ENCODE results near the gene NAPEPLD.
"Not testable (repeated sequence)": the region's sequence is repeated elsewhere in the genome, so short reads cannot be mapped to it uniquely, and the experiment has no call there.

NAPEPLD gene

DNA sequence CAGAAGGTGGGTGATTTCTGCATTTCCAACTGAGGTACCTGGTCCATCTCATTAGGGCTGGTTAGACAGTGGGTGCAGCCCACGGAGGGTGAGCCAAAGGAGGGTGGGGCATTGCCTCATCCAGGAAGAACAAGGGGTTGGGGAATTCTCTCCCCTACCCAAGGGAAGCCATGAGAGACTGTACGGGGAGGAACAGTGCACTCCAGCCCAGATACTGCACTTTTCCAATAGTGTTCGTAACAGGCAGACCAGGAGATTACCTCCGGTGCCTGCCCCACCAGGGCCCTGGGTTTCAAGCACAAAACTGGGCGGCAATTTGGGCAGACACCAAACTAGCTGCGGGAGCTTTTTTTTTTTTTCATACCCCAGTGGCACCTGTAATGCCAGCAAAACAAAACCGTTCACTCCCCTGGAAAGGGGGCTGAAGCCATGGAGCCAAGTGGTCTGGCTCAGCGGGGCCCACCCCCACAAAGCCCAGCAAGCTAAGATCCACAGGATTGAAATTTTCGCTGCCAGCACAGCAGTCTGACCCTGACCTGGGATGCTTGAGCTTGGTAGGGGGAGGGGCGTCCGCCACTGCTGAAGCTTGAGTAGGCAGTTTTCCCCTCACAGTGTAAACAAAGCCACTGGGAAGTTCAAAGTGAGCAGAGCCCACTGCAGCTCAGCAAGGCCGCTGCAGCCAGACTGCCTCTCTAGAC is 42.7 kb downstream of the NAPEPLD start:
- no peak for DNase-seq

DNA sequence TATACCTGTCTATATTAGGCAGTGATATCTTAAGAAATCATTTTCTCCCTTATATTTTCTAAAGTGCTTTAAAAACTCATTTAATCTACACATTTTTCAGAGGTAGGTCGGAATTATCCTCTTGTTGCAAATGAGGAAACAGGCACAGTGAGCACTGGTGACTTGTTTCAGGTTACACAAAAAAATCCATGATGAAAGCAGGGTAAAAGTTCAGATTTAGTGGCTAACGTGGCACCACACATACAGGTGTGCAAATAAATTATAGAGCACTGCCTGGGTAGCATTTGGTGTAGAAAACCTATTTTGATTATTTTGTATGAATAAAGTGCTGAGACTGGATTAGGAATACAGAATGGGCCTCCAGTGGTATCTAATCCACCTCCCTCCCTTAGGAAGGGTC is 47.4 kb downstream of the NAPEPLD start:
- DNase-seq, result no peak

DNA sequence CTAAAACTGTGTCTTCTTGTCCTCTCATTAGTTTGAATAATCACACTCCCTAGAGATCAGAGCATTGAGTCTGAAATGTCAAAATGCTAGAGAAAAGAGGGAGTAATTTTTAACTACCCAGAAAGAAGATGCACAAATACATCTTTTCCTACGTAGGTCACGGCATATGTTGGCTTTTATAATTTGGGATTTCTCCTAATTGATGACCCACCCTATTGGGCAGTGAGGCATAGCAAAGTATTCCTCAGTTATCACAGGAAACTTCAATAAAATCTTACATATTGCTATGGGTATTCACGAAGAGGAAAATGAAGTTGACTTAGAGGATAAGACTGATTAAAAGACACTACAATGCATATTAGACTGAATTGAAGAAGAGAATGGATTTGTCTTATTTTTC is 48.6 kb downstream of the NAPEPLD start:
- DNase-seq, result no peak

DNA sequence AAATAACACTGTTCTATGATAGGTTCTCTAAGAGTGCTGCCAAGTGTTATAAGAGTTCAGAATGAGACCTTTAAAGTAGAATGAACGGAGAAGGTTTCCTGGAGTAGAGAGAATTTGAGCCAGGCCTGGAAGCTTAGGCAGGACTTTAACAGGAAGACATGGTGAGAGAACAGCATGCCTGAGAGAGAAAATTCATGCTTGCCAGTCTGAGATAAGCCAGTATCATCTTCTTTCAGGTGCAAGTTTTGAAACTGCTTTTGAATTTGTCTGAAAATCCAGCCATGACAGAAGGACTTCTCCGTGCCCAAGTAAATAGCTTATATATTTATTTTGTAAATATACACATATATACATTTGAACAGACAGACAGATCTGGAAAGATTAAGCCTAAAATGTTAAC is 51.9 kb downstream of the NAPEPLD start:
- DNase-seq, result no peak

DNA sequence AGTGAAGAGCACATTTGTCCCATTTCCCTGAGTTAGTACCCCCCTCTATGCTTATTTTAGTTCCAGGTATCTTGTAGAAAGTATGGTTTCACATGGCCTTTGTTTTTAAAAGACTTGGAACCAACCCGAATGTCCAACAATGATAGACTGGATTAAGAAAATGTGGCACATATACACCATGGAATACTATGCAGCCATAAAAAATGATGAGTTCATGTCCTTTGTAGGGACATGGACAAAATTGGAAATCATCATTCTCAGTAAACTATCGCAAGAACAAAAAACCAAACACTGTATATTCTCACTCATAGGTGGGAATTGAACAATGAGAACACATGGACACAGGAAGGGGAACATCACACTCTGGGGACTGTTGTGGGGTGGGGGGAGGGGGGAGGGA is 53.3 kb downstream of the NAPEPLD start:
- not testable (repeated sequence) for DNase-seq

DNA sequence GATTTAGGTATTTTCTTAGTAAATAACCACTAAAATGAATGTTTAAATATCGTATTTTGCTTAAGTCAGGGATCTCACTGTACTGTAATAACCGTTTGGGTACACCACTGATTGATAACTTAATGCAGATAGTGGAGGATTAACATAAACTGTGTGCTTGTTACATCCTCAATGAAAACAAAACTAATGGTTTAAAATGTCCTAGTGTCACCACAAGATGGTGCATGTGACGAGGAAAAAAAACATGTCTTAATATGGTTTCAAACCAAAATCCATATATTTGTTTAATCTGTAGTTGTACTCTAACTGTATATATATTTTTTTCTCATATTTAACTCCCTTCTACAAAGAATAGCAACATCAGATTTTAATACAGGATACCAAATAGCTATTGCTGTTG is 54.8 kb downstream of the NAPEPLD start:
- no peak for DNase-seq

DNA sequence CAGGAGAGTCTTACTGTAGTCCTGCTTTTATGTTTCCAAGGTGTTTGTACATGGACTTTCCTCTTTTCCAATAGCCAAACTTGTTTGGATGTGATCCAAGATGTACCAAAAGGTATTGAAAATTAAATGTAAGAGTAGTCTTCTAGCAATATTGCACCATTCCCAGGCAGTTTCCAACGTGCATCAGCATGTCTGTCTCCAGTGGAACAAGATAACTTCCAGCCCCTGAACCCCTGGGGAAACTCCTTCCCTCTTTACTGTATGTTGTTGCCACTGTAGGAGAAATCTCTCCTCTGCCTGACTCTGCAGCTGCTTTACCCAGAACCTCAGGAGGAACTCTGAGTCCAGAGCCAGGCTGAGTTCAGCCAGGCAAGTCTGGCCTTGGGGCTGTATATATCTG is 55.5 kb downstream of the NAPEPLD start:
- no peak for DNase-seq

DNA sequence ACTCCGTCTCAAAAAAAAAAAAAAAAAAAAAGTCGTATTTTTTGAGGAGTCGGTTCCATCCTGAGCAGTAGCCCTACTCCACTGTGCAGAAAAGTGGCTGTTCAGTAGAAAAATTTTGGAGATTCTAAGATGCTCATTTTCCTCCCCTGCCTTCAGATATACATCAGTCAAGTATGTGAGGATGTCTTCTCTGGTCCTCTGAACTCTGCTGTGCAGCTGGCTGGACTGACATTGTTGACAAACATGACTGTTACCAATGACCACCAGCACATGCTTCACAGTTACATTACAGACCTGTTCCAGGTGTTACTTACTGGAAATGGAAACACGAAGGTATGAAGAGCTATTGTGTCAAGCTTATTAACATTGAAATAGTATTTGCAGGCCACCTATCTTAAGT is 56.6 kb downstream of the NAPEPLD start:
- DNase-seq, result not testable (repeated sequence)

DNA sequence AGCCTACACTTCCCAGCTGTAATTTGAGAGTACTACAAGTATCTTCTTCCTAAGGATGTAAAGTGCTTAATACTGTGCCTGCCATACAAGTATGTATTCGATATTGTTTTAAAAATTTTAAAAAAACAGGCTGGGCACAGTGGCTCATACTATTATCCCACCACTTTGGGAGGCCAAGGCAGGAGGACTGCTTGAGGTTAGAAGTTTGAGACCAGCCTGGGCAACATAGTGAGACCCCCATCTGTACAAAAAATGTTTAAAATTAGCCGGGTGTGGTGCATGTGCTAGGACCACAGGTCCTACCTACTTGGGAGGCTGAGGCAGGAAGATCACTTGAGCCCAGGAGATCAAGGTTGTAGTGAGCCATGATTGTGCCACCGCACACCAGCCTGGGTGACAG is 65.7 kb downstream of the NAPEPLD start:
- no peak for DNase-seq

DNA sequence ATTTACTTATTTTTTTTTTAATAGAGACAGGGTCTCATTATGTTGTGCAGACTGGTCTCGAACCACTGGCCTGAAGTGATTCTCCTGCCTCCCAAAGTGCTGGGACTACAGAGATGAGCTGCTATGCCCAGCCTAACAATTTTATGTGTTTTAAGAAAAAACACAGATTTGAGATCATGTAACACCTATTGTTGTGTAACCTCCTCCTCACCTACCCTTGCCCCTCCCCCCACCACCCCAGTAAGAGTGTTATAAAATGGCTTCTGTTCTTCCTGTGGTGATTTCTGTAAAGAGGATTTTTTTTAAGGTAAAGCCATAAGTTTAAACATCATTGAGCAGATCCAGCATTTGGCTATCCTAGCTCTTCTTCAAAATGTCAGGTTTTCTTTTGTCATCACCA is 66.4 kb downstream of the NAPEPLD start:
- DNase-seq, result no peak

DNA sequence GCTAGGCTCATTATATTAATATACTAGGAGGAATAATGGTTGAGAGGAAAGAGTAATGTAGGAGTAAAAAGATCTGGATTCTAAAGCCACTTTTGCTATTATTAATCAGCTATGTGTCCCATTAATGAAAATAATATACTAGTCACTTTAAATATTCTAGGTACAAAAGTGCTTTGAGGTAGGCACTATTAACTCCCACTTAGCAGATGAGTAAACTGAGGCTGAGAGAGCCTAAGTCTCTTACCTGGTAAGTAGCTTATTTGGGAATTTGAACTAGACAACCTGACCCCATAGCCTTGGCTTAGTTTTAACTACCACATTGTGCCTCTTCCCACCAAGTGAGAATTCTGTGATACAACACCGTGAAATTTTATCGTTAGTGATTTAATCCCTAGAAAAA is 68.0 kb downstream of the NAPEPLD start:
- DNase-seq, result no peak

DNA sequence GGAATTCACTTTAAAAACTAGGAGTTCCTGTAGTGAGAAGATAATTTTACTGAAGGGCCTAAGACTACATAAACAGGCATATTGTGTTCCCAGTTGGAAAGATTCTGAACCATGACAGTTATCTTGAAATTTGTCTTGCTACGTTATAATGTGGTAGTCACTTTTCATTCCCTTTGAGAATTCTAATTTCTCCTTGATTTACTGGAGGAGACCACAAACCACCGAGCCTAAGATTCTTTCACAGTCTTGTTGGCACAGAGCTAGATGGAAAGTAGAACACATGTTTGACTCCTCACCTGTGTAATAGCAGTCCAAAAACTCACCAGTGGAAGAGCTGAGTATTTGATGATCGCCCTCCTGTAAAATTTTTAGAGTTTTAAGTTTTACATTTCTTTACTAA is 69.1 kb downstream of the NAPEPLD start:
- DNase-seq, result no peak

DNA sequence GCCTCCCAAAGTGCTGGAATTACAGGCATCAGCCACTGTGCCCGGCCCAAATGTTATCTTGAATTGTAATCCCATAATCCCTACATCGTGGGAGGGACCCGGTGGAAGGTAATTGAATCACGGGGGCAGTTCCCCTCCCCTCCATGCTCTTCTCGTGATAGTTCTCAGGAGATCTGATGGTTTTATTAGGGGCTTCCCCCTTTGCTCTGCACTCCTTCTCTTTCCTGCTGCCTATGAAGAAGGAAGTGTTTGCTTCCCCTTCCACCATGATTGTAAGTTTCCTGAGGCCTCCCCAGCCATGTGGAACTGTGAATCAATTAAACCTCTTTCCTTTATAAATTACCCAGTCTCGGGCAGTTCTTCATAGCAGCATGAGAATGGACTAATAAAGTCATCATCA is 70.7 kb downstream of the NAPEPLD start:
- DNase-seq, result not testable (repeated sequence)

DNA sequence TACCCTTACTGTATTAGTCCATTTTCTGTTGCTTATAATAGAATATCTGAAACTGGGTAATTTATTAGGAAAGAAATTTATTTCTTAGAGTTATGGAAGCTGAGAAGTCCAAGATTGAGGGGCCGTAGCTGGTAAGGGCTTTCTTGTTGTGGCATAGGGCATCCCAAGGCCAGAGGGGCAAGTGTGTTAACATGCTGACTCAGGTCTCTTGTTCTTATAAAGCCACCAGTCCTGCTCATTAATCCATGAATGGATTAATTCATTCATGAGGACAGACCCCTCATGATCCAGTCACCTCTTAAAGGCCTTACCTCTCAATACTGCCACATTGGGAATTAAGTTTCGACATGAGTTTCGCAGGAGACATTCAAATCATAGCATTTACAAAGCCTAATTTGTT is 71.6 kb downstream of the NAPEPLD start:
- DNase-seq, result no peak

DNA sequence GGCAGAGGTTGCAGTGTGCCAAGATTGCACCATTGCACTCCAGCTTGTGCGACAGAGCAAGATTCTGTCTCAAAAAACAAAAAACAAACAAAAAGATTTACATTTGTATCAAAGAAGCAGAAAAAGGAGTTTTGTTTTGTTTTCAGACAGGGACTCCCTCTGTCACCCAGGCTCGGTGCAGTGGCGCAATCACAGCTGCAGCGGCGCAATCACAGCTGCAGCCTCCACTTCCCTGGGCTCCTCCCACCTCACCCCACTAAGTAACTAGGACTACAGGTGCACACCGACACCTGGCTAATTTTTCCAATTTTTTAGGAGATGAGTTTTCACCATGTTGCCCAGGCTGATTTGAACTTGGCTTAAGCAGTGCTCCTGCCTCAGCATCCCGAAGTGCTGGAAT is 72.1 kb downstream of the NAPEPLD start:
- no peak for DNase-seq

DNA sequence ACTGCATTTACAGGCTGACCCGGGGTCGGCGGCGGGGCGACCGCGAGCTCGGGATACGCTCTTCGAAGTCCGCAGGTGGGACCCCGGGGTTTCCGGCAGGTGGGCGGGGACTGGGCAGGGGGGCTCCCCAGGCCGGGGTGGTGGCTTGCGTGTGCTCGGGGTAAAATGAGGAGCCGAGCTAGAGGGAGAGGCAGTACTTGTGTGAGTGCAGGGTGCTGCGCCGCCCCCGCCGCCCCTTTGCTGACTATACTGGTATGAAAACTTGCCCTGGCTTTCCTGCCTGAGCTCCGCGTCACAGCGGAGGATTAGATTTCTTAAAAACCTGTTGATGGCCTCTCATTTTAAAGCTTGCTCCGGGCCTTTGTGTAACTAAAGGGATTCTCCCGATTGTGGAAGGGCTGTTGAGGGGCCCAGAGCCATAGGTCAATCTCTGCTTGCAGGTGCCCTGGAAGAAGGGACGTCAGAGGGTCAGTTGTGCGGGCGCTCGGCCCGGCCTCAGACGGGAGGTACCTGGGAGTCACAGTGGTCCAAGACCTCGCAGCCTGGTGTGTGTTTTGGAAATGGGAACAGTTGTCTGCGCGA is 73.5 kb downstream of the NAPEPLD start:
- peak; percentile 41 for DNase-seq

DNA sequence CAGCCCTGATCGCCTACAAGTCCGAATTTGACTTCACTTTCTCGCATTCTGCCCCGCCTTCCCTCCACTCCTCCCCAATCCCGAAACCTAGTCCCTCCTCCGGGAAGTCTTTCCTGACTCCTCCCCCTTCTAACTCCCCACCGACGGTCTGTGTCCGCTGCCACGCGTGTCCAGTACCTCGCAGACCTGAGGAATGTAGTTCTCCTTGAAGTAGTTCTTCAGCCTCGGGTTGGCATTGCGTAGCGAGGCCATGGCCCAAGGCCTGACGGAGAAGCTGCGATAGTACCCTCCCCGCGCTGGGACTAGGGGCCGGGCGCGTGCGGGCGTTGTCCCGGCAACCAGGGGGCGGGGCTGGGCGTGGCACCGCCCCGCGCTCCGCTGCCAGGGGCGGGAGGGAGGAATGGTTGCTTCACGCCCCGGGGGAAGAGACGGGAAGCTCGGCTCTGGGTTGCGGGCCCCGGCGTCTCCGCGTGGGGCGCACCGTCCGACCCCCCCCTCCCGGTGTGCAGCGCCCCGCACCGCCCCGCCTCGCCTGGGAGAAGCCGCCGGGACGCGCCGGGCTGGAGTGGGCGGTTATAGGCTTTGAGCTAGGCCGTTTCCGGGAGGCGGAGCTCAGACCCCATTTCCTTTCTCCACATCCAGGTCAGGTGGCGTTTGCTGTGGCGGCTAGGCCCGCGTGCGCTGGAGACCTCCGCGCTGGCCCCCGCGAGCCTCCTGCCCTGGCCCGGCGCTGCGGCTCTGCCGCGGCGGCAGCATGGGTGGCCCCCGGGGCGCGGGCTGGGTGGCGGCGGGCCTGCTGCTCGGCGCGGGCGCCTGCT is 74.2 kb downstream of the NAPEPLD start, which contains the start of the genes ARMC10 and FBXL13:
ARMC10 (plus strand) TSS at position 622 of the 818 bp plus-strand sequence; CDS start at position 755, 133 bp downstream.
FBXL13 (minus strand) TSS at position 278 of the 818 bp plus-strand sequence.
- DNase-seq, result peak; percentile 88

DNA sequence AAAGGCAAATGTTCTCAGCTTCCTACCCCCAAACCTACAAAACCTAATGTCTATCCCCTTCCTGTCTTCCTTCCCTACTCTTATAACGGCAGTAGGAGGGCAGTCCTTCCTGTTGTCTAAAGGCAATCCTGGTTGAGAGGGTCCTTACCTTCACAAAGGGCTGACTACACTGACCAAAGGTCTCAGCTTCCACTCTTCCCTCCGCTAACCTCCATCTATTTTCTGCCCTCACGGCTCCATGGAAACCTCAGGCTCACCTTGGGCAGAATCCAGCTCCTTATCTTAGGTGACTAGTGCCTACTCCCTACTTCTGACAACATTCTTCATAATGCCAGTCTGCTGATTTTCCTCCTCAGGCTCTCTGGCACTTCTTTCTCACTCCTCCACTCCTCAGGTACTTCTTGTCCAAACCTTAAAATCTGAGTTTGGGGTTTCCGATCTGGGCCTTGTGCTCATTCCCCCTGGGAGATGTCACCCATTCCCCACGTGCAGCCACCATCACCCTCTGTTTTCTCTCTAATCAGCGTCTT is 74.8 kb downstream of the NAPEPLD start:
- DNase-seq, result no peak

DNA sequence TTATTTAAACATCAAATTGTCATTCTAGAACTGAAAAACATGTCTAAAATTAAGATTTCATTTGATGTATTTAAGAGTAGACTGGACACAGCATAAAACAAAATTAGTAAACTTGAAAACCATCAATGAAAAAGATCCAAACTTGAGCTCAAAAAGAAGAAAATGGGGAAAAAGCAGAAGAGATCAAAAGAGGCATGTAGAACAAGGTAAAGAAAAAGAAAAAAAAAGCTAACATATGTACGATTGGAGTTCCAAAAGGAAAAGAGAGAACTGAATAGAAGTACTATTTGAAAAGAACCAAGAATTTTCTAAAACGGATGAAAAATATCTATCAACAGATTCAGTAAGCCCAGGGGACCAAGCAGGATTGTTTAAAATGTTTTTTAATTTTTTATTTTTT is 77.9 kb downstream of the NAPEPLD start:
- no peak for DNase-seq

DNA sequence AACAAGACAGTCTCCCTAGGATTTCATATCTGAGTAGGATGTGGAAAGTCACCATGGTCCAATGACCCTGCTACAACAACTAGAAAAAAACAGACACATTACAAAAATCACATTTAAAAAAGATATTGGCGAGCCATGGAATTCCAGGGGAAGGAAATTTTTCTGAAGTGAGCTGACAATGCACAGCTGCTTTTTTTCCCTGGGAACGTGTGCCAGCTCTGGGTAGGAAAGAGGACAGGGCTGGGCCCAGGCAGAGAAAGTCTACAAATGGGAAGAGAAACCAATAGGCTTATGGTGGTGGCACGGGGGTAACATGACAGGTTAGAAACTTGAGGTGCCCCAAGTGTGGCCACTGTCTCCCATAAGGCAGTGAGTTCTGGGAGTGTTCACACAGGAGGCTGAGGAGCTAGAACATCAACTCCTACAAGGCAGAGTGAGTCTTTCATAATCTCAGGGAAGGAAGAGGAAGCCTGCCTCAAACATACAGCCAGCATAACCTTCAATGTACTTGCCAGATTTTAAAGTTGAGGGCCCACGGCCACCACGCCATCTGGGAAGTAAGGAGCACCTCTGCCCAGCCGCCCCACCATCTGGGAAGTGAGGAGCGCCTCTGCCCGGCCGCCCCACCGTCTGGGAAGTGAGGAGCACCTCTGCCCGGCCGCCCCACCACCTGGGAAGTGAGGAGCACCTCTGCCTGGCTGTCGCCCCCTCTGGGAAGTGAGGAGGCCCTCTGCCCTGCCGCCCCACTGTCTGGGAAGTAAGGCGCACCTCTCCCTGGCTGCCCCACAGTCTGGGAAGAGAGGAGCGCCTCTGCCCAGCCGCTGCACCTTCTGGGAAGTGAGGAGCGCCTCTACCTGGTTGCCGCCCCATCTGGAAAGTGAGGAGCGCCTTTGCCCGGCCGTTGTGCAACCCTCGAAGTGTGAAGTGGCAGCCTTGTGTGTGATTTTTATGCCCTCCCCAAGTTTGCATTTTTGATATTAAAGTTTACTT is 80.2 kb downstream of the NAPEPLD start:
- DNase-seq, result no peak

DNA sequence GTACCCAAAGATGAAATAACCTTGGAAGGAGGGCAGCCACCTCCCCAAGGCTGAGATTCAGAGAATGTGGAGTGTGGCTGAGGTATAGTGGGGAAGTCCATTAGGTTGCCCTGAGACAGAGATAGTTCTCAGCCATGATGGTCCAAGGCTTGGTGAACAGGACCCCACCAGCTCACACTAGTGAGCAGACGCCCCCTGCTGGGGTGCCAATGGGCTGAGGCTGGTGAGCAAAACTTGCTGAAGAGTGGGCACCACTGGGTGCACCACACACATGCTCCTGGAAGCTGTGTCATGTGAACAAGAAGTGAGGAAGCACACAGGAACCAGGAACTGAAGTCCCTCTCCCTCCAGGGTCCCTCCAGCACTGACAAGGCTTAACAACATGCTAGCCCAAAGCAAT is 83.2 kb downstream of the NAPEPLD start:
- DNase-seq, result peak; percentile 52

DNA sequence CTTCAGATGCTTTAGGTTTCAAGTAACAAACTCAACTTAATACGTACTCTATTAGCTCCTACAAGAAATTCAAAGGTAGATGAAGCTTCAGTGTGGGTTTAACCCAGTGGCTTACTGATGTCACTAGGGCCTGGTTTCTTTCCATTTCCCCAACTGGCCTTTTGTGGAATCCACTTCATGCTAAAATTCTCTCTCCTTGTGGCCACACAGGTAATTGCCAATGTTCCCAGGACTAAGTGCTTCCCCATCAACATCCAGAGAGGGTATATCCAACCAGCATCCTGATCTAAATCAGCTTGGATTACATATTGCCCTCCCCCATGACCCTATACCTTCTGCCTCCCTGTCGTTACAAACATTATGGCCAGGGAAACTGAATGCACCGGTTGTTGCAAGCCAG is 85.0 kb downstream of the NAPEPLD start:
- no peak for DNase-seq

Data from GDM1 (cell line).